Retina (tissue), 1 donor: ENCODE results near the gene MAML1.
"Not testable (repeated sequence)": the region's sequence is repeated elsewhere in the genome, so short reads cannot be mapped to it uniquely, and the experiment has no call there.

Source experiments
- DNase-seq: peaks from one replicate; pipeline ENCODE4 v3.0.0-alpha.2; 2016

MAML1 gene, protein sequence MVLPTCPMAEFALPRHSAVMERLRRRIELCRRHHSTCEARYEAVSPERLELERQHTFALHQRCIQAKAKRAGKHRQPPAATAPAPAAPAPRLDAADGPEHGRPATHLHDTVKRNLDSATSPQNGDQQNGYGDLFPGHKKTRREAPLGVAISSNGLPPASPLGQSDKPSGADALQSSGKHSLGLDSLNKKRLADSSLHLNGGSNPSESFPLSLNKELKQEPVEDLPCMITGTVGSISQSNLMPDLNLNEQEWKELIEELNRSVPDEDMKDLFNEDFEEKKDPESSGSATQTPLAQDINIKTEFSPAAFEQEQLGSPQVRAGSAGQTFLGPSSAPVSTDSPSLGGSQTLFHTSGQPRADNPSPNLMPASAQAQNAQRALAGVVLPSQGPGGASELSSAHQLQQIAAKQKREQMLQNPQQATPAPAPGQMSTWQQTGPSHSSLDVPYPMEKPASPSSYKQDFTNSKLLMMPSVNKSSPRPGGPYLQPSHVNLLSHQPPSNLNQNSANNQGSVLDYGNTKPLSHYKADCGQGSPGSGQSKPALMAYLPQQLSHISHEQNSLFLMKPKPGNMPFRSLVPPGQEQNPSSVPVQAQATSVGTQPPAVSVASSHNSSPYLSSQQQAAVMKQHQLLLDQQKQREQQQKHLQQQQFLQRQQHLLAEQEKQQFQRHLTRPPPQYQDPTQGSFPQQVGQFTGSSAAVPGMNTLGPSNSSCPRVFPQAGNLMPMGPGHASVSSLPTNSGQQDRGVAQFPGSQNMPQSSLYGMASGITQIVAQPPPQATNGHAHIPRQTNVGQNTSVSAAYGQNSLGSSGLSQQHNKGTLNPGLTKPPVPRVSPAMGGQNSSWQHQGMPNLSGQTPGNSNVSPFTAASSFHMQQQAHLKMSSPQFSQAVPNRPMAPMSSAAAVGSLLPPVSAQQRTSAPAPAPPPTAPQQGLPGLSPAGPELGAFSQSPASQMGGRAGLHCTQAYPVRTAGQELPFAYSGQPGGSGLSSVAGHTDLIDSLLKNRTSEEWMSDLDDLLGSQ

DNA sequence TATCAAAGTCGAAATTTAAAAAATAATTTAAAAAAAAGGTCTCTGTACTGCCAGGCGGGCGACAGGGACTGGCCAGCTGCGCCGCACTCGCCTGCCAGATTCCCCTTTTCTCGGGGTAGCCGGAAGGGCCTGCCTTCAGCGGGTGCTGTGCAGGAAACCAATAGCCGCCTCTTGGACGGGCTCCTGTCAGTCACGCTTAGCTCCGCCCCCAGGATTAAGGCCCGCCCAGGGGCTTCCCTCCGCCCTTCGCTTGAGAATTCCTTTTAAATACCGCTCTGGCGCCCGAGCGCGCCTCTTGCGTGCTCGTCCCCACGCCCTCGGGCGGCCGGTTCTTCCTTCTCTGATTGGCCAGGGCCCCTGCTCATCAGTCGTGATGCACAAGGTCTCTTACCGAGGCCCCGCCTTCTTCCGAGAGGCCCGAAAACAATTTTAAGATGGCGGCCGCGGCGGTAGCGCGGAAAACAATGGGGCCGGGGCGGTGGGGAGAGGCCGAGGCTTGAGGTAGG is at the start of gene MAML1:
TSS of gene MAML1 (plus strand) at position 411 of the 506 bp plus-strand sequence. CDS start 291 bp downstream, outside the sequence.
- DNase-seq: peak; percentile 99

DNA sequence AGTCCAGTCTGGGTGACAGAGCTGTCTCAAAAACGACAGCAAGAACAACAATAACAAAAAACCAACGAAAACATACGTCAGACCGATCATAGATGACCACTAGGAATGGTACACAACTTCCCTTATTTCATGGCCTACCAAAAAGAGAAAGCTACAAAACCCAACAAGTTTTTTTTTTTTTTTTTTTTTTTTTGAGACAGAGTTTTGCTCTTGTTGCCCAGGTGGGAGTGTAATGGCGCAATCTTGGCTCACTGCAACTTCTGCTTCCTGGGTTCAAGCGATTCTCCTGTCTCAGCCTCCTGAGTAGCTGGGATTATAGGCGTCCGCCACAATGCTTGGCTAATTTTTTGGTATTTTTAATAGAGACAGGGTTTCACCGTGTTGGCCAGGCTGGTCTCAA is 43.4 kb upstream of the MAML1 start:
- DNase-seq: not testable (repeated sequence)

DNA sequence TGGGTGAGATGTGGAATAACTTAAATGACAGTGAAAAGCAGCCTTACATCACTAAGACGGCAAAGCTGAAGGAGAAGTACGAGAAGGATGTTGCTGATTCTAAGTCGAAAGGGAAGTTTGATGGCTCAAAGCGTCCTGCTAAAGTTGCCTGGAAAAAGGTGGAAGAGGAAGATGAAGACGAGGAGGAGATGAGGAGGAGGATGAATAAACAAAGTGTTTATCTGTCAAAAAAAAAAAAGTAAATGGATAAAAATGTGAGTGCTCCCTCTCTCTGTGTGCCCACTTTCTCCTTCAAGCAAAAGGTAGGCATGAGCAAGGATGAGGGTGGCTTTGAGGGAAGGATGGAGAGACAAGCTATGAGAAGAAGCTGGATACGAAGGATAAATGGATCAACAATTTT is 38.1 kb upstream of the MAML1 start:
- DNase-seq: no peak

DNA sequence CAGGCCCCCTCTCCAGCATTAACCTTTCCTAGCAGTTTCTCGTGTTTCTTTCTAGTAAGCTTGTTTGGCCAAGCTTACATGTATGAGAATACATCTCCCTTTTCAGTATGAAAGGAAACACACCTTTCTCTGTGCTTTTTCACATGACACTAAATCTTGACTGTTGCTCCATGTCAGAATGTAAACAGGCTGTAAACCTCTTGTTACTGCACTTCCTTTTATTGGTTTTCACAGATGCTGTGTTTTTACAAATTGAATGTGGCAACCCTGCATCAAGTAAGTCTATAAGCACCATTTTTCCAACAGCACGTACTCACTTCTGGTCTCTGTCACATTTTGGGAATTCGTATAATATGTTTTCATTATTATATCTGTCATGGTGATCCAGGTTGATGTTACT is 36.0 kb upstream of the MAML1 start:
- no peak for DNase-seq

DNA sequence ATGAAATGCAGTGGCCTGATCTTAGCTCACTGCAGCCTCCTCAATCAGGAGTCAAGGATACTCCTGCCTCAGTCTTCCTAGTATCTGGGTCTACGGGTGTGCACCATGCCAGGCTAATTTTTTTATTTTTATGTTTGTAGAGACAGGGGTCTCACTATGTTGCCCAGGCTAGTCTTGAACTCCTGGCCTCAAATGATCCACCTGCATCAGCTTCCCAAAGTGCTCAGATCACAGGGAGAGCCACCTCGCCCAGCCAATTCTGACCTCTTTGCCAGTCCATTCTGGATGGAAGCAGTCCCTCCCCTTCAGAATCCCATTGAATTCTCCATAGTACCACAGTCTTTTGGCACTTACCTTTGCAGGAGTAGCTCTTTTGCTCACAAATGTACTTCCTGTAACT is 35.5 kb upstream of the MAML1 start:
- DNase-seq: no peak

DNA sequence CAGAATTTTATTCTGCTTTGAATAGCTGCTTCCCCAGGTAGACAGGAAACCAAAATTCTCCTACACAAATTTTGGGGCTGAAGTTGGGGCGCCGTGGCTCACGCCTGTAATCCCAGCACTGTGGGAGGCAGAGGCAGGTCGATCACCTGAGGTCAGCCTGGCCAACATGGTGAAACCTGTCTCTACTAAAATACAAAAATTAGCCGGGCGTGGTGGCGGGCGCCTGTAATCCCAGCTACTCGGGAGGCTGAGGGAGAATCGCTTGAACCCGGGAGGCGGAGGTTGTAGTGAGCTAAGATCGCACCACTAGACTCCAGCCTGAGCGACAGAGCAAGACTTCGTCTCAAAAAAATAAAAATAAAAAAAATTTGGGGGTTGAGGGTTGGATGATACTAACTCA is 35.1 kb upstream of the MAML1 start:
- DNase-seq: not testable (repeated sequence)

DNA sequence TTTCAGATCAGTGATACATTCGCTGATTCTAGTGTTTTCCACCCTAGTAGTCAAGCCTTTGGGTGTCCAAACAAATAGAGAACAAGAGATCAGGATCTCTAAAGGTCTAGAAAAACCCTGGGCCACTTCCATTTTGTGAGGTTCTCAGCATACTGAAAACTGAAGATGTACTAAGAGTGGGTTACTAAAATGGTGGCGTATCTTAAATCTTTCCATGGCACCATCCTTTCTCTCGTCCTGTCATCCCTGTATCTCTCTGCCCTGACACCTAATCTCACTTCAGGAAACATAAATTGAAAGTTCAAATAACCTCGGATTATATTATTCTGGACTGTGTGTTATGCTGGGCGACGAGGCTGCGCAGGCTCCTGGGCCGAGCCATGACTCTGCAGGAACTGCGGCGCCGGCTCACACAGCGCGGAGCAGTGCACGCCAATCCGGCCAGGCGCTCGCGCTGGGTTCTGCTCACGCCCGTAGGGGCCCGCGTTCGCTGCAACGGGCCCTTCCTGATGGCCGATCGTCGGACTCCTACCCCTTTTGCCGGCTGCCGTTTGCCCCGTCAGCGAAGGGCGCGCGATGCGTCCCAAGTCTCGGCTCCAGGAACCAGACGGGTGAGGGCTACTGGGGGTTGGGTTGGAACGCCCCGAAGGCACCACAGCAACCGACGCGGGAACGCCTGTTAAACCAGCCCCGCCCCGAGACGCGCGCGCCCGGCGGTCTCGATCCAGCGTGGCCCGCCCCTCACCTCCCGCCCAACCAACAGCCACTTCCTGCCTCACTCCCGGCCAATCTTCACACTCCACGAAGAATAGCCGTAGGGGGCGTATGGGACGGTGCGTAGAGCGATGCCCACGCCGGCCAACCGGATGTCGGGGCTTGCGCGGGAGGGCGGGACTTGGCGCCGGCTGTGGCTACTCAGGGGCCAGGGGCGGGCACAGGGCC is 34.4 kb upstream of the MAML1 start:
- peak; percentile 99 for DNase-seq

DNA sequence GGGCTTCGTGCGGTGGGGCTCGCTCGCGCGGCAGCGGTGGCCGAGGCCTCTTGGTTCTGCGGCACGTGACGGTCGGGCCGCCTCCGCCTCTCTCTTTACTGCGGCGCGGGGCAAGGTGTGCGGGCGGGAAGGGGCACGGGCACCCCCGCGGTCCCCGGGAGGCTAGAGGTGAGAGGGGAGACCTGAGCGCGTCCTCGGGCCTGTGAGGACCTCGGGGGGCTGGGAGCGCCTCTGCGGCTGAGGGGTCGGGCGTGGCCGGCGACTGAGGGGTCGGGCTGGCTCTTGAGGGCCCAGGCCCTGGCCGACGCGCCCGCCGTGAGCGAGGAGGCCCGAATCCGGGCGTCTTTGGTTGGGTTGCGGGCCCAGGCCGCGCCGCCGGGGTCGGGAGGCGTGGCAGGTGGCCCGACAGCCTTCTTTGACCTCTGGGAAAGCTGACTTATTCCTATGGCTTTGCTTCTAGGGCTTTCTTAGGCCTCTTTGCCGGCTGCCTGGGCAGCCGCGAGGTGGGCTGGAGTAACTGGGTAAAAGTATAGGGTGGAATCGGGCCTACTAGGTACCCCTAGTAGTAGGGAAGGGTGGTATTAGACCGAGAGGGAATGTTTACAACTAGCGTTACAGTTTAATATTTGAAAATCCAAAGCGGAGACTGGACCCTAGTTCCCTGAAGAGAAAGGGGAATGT is 33.5 kb upstream of the MAML1 start, which contains the start of gene CANX:
TSS of gene CANX (plus strand) at position 33 of the 681 bp plus-strand sequence. CDS start 6,715 bp downstream, outside the sequence.
- no peak for DNase-seq

DNA sequence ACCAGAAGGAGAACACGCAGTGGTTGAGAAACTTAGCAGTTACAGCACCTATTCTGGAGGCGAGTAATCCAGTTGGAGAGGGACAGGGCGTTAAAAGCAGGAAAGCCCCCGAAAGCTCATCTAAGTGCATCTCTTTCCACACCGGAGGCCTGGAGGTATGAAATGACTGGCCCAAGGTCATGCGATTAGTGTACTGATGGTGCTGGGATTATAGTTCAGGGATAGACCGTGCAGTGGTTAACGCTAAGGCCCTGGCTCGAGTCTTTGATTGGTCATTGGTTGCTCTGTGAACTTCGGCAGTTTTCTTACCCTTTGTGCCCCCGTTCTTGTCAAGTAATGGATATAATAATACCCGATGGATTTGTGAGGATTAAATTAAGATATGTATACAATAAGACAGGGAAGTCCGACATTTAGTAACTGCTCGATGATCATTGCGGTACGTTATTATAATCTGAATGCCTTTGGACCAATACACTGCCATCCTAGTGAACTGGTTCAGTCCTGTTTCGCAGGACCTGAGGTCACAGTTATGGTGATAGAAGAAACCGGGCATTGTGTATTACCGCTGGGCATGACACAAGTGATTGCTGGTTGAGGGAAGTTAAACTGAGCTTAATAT is 32.9 kb upstream of the MAML1 start:
- DNase-seq: no peak

DNA sequence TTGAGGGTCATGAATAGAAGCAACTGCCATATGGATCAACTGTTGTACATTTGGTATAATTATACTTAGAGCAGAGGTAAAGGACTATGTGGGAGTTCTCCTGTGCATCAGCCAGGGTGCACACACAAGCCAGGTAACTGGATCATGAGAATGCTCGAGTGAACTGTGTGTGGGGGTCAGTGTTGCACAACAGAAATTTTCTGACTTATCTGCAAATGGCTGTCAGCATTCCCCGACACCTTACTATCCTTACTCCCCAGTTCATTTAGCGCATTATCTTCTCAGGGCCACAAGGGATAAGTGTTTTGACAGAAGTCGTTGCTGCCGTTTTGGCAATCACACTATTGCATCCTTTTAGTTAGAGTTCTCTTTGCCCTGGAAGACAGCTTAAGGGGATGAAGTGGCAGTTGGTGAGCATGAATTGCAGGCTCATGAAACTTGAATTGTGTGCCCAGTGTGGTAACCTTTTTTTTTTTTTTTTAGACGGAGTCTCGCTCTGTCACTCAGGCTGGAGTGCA is 32.2 kb upstream of the MAML1 start:
- no peak for DNase-seq

DNA sequence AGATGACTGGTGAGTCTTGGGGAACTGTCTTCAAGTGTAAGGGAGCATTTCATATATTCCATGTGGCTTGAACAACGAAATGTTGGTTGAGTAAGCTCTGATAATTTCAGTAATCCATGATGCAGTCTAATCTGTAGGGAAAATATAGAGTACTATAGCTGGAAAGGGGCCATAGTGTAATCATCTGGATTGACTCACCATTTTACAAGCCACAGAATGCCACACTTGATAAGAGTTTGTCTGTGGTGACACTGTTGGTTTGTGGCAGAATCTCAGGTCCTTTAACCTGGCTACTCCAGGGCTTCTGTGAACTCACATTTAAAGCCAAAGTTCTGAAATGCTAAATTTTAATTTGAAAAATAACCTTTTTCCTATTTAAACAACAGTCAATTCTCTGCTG is 16.3 kb upstream of the MAML1 start:
- no peak for DNase-seq

DNA sequence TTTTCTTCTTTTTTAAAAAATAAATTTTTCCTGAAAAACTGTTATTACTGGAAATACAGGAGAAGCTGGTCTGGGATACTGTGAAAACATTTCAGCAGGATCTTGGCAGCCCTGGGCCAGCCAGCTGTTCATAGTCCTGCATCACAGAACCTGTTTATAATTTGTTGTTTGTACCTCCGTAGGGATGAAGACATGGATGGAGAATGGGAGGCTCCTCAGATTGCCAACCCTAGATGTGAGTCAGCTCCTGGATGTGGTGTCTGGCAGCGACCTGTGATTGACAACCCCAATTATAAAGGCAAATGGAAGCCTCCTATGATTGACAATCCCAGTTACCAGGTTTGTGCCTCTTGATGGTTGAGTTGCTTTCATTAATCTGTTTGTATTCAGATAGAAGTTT is 12.4 kb upstream of the MAML1 start:
- DNase-seq: no peak

DNA sequence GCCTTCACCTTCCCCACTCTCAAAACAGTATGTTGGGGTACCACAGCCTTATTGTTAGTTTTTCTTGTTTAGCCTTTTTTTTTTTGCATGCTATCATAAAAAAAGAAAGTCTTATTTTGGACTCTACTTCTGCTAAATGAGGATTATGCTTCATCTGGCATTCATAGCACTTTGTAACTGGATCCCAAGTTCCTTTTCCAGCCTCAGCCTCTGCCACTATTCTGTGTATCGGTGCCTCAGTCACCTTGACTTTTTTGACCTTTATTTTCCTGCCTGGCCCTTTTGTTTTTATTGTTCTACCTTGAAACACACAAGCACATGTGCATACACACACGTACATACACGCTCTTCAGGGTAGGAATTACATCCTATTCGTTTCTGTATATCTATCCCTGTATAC is 8.5 kb upstream of the MAML1 start:
- DNase-seq: no peak

DNA sequence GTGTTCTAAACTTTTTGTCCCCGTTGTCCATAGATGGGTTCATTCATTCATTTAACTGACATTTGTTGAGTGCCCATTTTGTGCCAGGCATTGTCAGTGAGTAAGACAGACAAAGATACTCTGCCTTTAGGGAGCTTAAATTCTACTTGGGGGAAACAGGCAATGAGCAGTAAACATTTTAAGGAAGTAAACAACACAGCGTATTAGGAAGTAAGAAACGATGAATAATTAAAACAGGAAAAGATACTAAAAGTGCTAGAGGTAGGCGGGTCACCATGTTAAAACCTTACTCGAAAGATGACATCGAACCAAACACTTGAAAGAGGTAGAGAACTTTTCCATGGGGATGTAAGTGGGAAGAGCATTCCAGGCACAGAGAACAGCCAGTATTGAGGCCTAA is 5.5 kb upstream of the MAML1 start:
- DNase-seq: no peak

DNA sequence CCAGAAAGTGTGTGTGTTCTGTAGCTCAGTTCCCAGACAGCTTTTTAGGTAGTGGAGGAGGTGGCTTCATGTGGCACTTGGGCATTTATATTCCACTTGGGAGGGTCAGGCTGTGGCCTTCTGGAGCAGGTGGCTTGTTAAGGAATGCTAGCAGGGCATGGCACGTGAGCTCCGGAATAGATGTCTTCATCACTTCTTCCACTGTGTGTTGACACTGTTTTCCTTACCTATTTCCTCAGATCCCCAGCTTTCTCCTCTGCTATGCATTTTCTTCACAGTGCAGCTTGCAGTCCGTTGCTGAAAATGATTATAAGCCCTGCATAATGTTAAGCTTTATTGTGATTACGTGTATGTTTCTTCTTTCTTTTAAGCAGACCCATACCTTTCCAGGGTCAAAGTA is 3.3 kb upstream of the MAML1 start:
- no peak for DNase-seq

DNA sequence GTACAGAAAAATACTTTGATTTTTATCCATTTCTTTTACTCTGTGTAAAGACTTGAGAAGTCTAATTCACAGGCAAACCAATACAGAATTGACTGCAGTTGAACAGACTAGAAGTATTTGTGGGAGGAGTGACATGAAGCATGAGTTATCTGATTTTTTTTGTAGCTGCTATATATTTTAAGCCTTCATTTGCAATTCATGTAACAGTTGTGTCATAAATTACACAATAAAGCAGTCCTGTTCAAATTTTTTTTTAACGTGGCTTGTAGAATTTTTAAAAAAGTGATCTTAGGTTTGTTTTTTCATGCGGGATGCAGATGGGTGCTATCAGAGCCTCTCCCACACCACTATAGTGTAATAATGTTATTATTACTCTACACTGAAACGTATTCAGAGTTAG is 2.9 kb upstream of the MAML1 start:
- DNase-seq: no peak

DNA sequence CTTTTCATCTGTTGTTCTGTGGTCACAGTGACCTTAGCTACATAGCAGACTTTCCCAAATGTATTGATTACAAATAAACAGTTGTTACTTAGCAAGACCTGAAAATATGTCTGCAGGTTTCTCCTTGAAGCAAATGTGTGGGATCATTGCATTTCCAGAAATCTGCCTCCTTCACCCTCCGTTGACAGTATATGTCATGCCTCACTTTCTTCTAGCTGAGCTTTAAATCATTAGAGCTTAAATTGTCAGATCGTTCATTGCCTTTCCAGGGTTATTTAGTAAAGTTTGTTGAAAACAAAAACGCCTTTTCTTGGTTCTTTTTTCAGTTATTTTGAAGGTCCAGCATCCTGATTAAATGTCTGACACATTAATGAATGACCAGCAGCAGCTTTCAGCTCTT is 2.3 kb upstream of the MAML1 start:
- DNase-seq: no peak

DNA sequence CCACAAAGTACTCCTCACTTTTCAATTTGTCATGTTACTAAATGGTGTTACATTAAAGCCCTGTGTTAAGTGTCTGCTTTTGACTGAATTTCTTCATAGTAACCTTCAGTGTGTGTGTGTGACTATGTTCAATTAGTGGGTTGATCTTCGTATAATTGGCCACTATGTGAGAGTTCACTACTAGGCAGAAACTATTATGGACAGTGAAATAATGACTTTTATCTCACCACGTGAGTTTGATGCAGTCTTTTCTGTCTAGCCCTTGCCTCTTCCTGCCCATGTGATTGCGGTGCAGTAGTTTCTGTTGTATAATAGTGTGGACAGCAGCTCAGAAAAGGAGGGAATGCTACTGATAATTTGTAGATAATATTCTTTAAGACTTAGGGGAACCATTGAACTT is 1.8 kb upstream of the MAML1 start:
- no peak for DNase-seq

DNA sequence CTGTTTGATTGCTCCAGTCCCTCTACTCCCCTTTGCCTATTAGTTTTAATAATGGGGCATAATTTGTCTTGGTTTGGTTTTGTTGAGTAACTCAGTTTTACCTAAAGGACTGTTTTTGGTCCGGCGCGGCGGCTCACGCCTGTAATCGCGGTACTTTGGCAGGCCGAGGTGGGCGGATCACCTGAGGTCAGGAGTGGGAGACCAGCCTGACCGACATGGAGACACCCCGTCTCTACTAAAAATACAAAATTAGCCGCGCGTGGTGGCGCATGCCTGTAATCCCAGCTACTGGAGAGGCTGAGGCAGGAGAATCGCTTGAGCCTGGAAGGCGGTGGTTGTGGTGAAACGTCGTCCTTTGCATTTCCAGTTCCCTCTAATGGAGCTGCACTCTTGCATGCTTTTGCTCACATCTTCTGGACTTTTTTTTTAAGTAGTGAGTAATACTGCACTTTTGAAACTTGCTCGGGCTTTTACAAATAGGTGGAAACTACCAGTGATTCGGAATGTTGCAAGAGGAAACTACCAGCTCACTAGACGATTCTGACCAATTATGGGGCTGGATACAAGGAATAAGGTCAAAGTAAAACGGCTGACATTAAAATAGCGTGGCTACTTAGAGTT is 721 bp upstream of the MAML1 start:
- DNase-seq: no peak
